GM21737 (cell line): ENCODE data around the gene DNAAF5.
"Not testable (repeated sequence)": the region's sequence is repeated elsewhere in the genome, so short reads cannot be mapped to it uniquely, and the experiment has no call there.

ENCODE experiments used
- ATAC-seq: cut with Tn5 transposase; IDR thresholded peaks from one replicate; pipeline ENCODE4 v1.9.1; 2021; ENCODE audit warnings: mild to moderate bottlenecking, moderate library complexity; ENCODE audit not compliant: unreplicated experiment

Gene DNAAF5

GRCh38 chr7:745431-746154 lies 19.1 kb downstream of the DNAAF5 start:
- no peak for ATAC-seq

GRCh38 chr7:746155-747061 lies 19.9 kb downstream of the DNAAF5 start:
- ATAC-seq: no peak

GRCh38 chr7:747186-747585 lies 20.7 kb downstream of the DNAAF5 start:
- no peak for ATAC-seq

- ATAC-seq: no peak
These were observed 21.9 kb downstream of the DNAAF5 start for GRCh38 chr7:748446-748845.

GRCh38 chr7:749140-749551 lies 22.6 kb downstream of the DNAAF5 start:
- no peak for ATAC-seq

- ATAC-seq: no peak
These were observed 23.8 kb downstream of the DNAAF5 start for GRCh38 chr7:750111-750905.

- no peak for ATAC-seq
These were observed 25.3 kb downstream of the DNAAF5 start for GRCh38 chr7:751826-752225.

- ATAC-seq: not testable (repeated sequence)
These were observed 25.8 kb downstream of the DNAAF5 start for GRCh38 chr7:752256-752655.

- ATAC-seq: no peak
These were observed 26.7 kb downstream of the DNAAF5 start for GRCh38 chr7:753190-753589.

- ATAC-seq: no peak
These were observed 28.3 kb downstream of the DNAAF5 start for GRCh38 chr7:754531-755412.

- ATAC-seq: no peak
These were observed 28.9 kb downstream of the DNAAF5 start for GRCh38 chr7:755413-755805.

GRCh38 chr7:756231-756927 lies 29.9 kb downstream of the DNAAF5 start:
- ATAC-seq: no peak

GRCh38 chr7:756928-757560 lies 30.5 kb downstream of the DNAAF5 start:
- no peak for ATAC-seq

GRCh38 chr7:757741-758163 lies 31.3 kb downstream of the DNAAF5 start:
- ATAC-seq: no peak

GRCh38 chr7:759569-759968 lies 33.1 kb downstream of the DNAAF5 start:
- ATAC-seq: no peak

GRCh38 chr7:760006-760405 lies 33.5 kb downstream of the DNAAF5 start:
- ATAC-seq: no peak

- no peak for ATAC-seq
These were observed 34.6 kb downstream of the DNAAF5 start for GRCh38 chr7:761101-761500.

GRCh38 chr7:761631-762030 lies 35.1 kb downstream of the DNAAF5 start:
- no peak for ATAC-seq

- no peak for ATAC-seq
These were observed 36.4 kb downstream of the DNAAF5 start for GRCh38 chr7:762885-763284.
